Sigmoid colon (tissue), 7 donors: ENCODE data around the gene ZNF407. TPM values are rescaled to one million over a fixed set of nuclear protein-coding genes. Genes with fewer than 3 reads are reported as not detected.

Experiments
- DNase-seq: peaks from one replicate; pipeline ENCODE4 v3.0.0-alpha.2; 2019
- H3K27ac ChIP-seq, 4 donors: fragments of 200-600 bp; sonication (generic); one replicate each; pipeline ENCODE4 v1.5.1; 2016 to 2019; ENCODE audit warnings: mild to moderate bottlenecking in 1 of 4
- H3K27me3 ChIP-seq, 3 donors: fragments of 200-600 bp; sonication (generic); one replicate each; pipeline ENCODE4 v1.5.1; 2019; ENCODE audit warnings: mild to moderate bottlenecking in 1 of 3
- H3K36me3 ChIP-seq, 4 donors: fragments of 200-600 bp; sonication (generic); one replicate each; pipeline ENCODE4 v1.5.1; 2016 to 2019
- H3K4me1 ChIP-seq, 4 donors: fragments of 200-600 bp; sonication (generic); one replicate each; pipeline ENCODE4 v1.5.1; 2017 to 2019
- H3K4me3 ChIP-seq, 4 donors: fragments of 200-600 bp; sonication (generic); one replicate each; pipeline ENCODE4 v1.5.1; 2017 to 2019; ENCODE audit warnings: mild to moderate bottlenecking in 2 of 4, moderate library complexity in 1 of 4
- H3K9me3 ChIP-seq, 4 donors: fragments of 200-600 bp in 3 of 4; sonication (generic) in 3 of 4; one replicate each; pipeline versions ENCODE4 v1.5.1 to v1.6.1; 2013 to 2019
- EP300 ChIP-seq, 4 donors: sonication (generic); formaldehyde crosslinking; IDR thresholded peaks; one replicate each; pipeline ENCODE4 v1.6.1; 2017; ENCODE audit warnings: antibody characterized with exemption in 4 of 4
- POLR2A ChIP-seq, 2 donors: fragments of 450-650 bp; IDR thresholded peaks; one replicate each; pipeline ENCODE4 v1.6.1; 2016; ENCODE audit warnings: antibody characterized with exemption in 2 of 2, mild to moderate bottlenecking in 2 of 2, moderate library complexity in 2 of 2
- POLR2AphosphoS5 ChIP-seq, 4 donors: sonication (generic); formaldehyde crosslinking; IDR thresholded peaks; one replicate each; pipeline ENCODE4 v1.6.1; 2017; ENCODE audit warnings: antibody characterized with exemption in 4 of 4
- WGBS, 2 donors: extraction: QIAGEN DNeasy Blood & Tissue Kit; methylation state at CpG; one replicate each; pipeline ENCODE4 v1.1.7; 2013; 5-methylcytosine and 5-hydroxymethylcytosine counted together
- intact Hi-C: fragments of 100-400 bp; cut with DNase I; formaldehyde crosslinking; loops from one replicate; pipeline ENCODE4 v1.15.1; 2023
- polyA plus RNA-seq, 3 donors: library from polyadenylated mRNA; stranded (reverse); fragments of 200-250 nt; gene quantifications; one replicate each; pipeline ENCODE4 v1.2.3, GENCODE V29; 2013
- total RNA-seq, 4 donors: library from RNA; depleted of rRNA; stranded (reverse); fragments of >200 nt; gene quantifications; one replicate each; pipeline ENCODE4 v1.1.0, GENCODE V29; 2016
- TF ChIP-seq, protein P1 (sequence below), 4 experiments: fragments of 450-650 bp in 3 of 4; fragments of 200-600 bp in 1 of 4; IDR thresholded peaks; one replicate each; pipeline ENCODE4 v1.5.1; 2016 to 2019; ENCODE audit warnings: antibody characterized with exemption in 4 of 4, mild to moderate bottlenecking in 3 of 4, moderate library complexity in 2 of 4
- donor health status: healthy with polysubstance abuse.
- donor health status: Bipolar disorder and iron deficiency.
- donor health status: healthy.

Gene ZNF407
- total and polyA plus RNA-seq, 7 donors, result 1.4 to 19.8 (median 16.3) TPM

DNA sequence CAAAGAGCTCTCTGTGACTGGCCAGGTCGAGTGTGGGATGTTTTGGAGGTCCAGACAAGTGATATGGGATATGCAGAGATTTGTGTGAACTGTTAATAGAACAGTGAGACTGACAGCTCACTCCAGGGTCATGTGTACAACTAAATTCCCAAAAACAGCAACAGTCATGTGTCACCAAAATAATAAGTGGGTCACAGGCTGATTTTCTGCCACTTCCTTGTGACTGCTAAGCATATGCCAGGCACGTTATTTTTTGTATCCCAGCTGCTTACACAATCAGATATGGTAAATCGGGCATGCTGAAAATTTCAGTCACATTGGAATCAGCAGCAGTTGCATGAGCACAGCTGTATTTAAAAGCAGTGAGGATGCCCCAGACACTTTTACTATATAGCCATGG lies 412.6 kb downstream of the ZNF407 start:
- Histone ChIP-seq H3K36me3 (no peaks in the 10 kb centered on the region), H3K9me3 (no peaks in the 10 kb centered on the region), H3K27me3 (no peaks in the 10 kb centered on the region), H3K4me1 (no peaks in the 10 kb centered on the region), H3K27ac (no peak overlapping the region), H3K4me3 (no peak overlapping the region)
- TF ChIP-seq EP300 (IDR thresholded peaks at IDR 0.05) (no peak), POLR2A (IDR thresholded peaks at IDR 0.05) (no peak)
- TF ChIP-seq, protein P1, sequence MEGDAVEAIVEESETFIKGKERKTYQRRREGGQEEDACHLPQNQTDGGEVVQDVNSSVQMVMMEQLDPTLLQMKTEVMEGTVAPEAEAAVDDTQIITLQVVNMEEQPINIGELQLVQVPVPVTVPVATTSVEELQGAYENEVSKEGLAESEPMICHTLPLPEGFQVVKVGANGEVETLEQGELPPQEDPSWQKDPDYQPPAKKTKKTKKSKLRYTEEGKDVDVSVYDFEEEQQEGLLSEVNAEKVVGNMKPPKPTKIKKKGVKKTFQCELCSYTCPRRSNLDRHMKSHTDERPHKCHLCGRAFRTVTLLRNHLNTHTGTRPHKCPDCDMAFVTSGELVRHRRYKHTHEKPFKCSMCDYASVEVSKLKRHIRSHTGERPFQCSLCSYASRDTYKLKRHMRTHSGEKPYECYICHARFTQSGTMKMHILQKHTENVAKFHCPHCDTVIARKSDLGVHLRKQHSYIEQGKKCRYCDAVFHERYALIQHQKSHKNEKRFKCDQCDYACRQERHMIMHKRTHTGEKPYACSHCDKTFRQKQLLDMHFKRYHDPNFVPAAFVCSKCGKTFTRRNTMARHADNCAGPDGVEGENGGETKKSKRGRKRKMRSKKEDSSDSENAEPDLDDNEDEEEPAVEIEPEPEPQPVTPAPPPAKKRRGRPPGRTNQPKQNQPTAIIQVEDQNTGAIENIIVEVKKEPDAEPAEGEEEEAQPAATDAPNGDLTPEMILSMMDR (IDR thresholded peaks at IDR 0.05), result no peak
- DNase-seq, result no peak
- WGBS, 2 donors, result 86 to 88% methylated on average over 3 of the region's 3 CpGs
- intact Hi-C loops, result no loop called here

DNA sequence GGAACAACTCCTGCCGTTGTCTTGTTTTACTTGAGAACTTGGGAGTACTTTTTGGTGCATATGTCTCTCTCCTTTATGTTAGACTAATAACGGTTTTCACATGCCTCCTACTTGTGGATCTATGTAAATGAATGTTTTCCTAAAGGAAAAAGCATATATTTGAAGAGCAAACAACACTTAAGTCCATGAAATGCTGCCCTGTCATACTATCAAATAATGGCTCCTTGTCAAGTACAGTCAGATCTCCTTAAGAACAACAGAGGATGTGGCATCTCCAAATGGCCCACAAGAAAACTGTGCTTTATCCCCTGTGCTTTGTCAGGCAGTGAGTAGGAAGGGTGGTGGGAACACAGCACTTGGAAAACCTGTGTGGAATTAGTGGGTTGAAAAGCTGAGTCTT lies 413.0 kb downstream of the ZNF407 start:
- intact Hi-C loops, result no loop called here
- no peak for DNase-seq
- WGBS, 2 donors, result 70 to 81% methylated on average over 2 of the region's 2 CpGs
- Histone ChIP-seq H3K9me3 (no peaks in the 10 kb centered on the region), H3K4me1 (no peaks in the 10 kb centered on the region), H3K36me3 (no peaks in the 10 kb centered on the region), H3K27ac (no peak overlapping the region), H3K27me3 (no peaks in the 10 kb centered on the region), H3K4me3 (no peak overlapping the region)
- TF ChIP-seq POLR2A (IDR thresholded peaks at IDR 0.05), result no peak
- no peak for TF ChIP-seq POLR2AphosphoS5 (IDR thresholded peaks at IDR 0.05)
- TF ChIP-seq, protein P1 (IDR thresholded peaks at IDR 0.05), result no peak
- TF ChIP-seq EP300 (IDR thresholded peaks at IDR 0.05), result no peak

DNA sequence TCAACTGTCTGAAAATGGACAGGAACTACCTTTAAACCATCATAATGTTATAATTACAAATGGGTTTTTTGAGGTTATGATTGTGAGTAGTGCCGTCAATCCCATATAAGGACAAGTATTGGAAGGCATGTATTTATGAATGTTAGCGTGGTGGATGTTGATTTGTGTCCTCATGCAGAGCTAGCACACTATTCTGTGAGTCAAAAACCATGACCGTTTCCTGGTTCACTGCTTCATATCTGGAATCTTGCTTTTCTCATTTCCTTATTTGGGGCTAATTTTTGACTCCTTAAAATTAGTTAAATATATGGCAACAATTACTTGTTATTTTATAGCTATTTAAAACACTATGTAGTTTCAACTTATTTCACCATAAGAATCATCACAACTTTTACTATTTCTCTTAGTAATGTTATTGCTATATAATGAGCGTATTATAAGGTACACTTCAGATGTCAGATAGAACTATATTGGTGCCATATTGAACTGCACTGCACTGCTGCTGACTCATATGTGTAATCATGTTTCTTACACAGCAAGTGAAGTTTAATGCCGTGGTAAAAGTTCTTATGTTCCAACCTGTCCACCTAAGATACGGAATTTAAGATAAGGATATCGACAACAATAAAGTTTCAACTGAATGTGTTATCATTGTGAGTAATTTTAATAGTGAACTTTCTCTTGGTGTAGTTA lies 418.5 kb downstream of the ZNF407 start:
- Histone ChIP-seq H3K36me3 (no peaks in the 10 kb centered on the region), H3K27me3 (no peaks in the 10 kb centered on the region), H3K9me3 (no peaks in the 10 kb centered on the region), H3K4me3 (no peak overlapping the region), H3K4me1 (no peaks in the 10 kb centered on the region), H3K27ac (no peak overlapping the region)
- 87 to 89% methylated on average over 7 of the region's 7 CpGs for WGBS, 2 donors
- DNase-seq, result no peak
- intact Hi-C loops, result no loop called here
- no peak for TF ChIP-seq EP300 (IDR thresholded peaks at IDR 0.05)
- TF ChIP-seq, protein P1 (IDR thresholded peaks at IDR 0.05), result no peak
- no peak for TF ChIP-seq POLR2AphosphoS5 (IDR thresholded peaks at IDR 0.05)
- TF ChIP-seq POLR2A (IDR thresholded peaks at IDR 0.05), result no peak

DNA sequence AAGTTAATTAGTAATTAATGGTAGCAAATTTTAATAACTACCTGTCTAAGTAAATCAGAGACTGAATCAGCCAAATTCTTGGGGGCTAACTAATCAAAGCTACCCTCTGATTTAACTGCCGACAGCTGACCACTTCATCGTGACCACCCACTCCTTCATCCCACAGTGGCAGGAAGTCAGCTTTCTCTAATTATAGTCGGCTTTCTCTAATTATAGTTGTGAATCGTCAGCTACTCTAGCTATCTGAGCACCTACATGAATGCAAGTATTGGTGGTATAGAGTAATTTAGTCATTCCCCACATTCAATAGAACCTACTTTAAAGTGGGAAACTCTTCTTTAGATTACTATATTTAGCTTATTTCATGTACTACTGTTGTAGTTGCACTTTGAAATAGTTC lies 425.8 kb downstream of the ZNF407 start:
- TF ChIP-seq, protein P1 (IDR thresholded peaks at IDR 0.05), result no peak
- TF ChIP-seq POLR2A (IDR thresholded peaks at IDR 0.05), result no peak
- no peak for TF ChIP-seq POLR2AphosphoS5 (IDR thresholded peaks at IDR 0.05)
- no peak for TF ChIP-seq EP300 (IDR thresholded peaks at IDR 0.05)
- Histone ChIP-seq H3K27me3 (no peaks in the 10 kb centered on the region), H3K4me3 (no peak overlapping the region), H3K9me3 (no peaks in the 10 kb centered on the region), H3K4me1 (no peaks in the 10 kb centered on the region), H3K27ac (no peak overlapping the region), H3K36me3 (no peaks in the 10 kb centered on the region)
- intact Hi-C loops, result no loop called here
- no peak for DNase-seq
- 80 to 87% methylated on average over 4 of the region's 4 CpGs for WGBS, 2 donors

DNA sequence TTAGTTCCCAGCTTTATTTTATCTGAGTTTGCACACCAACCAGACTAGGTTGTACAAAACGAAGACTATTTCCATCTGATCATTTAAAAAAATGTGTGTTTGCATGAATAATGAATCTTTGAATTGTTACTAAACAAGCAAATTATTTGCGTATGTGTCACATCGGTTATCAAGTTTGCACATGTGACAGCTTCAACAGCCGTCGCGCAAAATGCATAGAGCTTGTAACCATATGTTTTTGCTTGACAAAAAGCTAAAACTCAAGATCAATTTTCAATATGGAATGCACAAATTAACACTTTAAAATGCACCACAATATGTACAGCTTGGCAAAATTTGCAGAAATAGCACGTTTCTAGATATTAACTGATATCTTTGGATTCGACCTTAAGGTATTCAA lies 427.2 kb downstream of the ZNF407 start:
- intact Hi-C loops, result no loop called here
- WGBS, 2 donors, result 96 to 97% methylated on average over 8 of the region's 8 CpGs

More for the DNA sequence above, 427.2 kb downstream of the ZNF407 start:
- DNase-seq, result no peak
- H3K27me3 ChIP-seq, result no peaks in the 10 kb centered on the region
- H3K4me1 ChIP-seq, result no peaks in the 10 kb centered on the region
- H3K4me3 ChIP-seq, result no peak overlapping the region
- TF ChIP-seq, protein P1 (IDR thresholded peaks at IDR 0.05), result no peak
- H3K9me3 ChIP-seq, result no peaks in the 10 kb centered on the region
- H3K27ac ChIP-seq, result no peak overlapping the region
- no peaks in the 10 kb centered on the region for H3K36me3 ChIP-seq
